ENCODE data around the gene DLX1. TPM values are rescaled to one million over a fixed set of nuclear protein-coding genes. Genes with fewer than 3 reads are reported as not detected.
A peak's percentile ranks its signal among the peaks of the same experiment; 100 is the strongest.

The DLX1 gene
- total and polyA plus RNA-seq, 2 experiments from 2014 or later: not detected

GRCh38 chr2:172088245-172089004, 3.1 kb downstream of the DLX1 start:
- TF ChIP-seq EZH2 (IDR thresholded peaks at IDR 0.05; ENCODE audit: low read depth, unreplicated experiment) (peak; percentile 94), NANOG (IDR thresholded peaks at IDR 0.05; ENCODE audit: borderline replicate concordance) (no peak), STAT1 (IDR thresholded peaks at IDR 0.05; ENCODE audit: unreplicated experiment) (no peak), EZH2phosphoT487 (IDR thresholded peaks at IDR 0.05; ENCODE audit: unreplicated experiment) (peak; percentile 86)
- Histone ChIP-seq H2AFZ (peak overlapping the region; percentile 91), H3K4me2 (peak overlapping the region; percentile 87), H3K4me1 (ENCODE audit: insufficient read depth) (peaks cover 87% of the 10 kb centered on the region), H3K36me3 (ENCODE audit: insufficient read depth) (no peaks in the 10 kb centered on the region), H4K20me1 (replicated peaks; ENCODE audit: insufficient read depth) (peaks cover 42% of the 10 kb centered on the region), H3K27me3 (ENCODE audit: insufficient read depth) (peaks cover 100% of the 10 kb centered on the region), H3K9me2 (ENCODE audit: insufficient read depth) (no peaks in the 10 kb centered on the region), H3F3A (replicated peaks; ENCODE audit: low read depth) (peaks cover 61% of the 10 kb centered on the region), H3K4me3 (peak overlapping the region; percentile 65), H3K79me2 (replicated peaks; ENCODE audit: insufficient read depth) (no peaks in the 10 kb centered on the region), H3K27ac (ENCODE audit: low read depth) (no peak overlapping the region)
- H3K27me3 Mint-ChIP-seq (ENCODE audit: insufficient read depth, low read depth, poor library complexity): peaks cover 100% of the 10 kb centered on the region
- no peaks in the 10 kb centered on the region for H3K36me3 Mint-ChIP-seq (ENCODE audit: low read depth)
- H3K4me3 Mint-ChIP-seq: peak overlapping the region; percentile 83
- peaks cover 15% of the 10 kb centered on the region for H3K9me3 Mint-ChIP-seq
- no peak overlapping the region for H3K27ac Mint-ChIP-seq
- DNase-seq (ENCODE audit: low spot score) (peak; percentile 66), ATAC-seq (no peak)
- peaks cover 60% of the 10 kb centered on the region for H3K4me1 Mint-ChIP-seq

GRCh38 chr2:172089005-172089504, 3.7 kb downstream of the DLX1 start:
- Histone ChIP-seq H3K79me2 (replicated peaks; ENCODE audit: insufficient read depth) (no peaks in the 10 kb centered on the region), H3K27me3 (ENCODE audit: insufficient read depth) (peaks cover 100% of the 10 kb centered on the region), H4K20me1 (replicated peaks; ENCODE audit: insufficient read depth) (peaks cover 41% of the 10 kb centered on the region), H3K4me2 (peak overlapping the region; percentile 87; the same call in 1 of the 2 replicates), H3F3A (replicated peaks; ENCODE audit: low read depth) (peaks cover 55% of the 10 kb centered on the region), H3K4me3 (no peak overlapping the region), H2AFZ (no peak overlapping the region), H3K36me3 (ENCODE audit: insufficient read depth) (no peaks in the 10 kb centered on the region), H3K4me1 (ENCODE audit: insufficient read depth) (peaks cover 87% of the 10 kb centered on the region), H3K9me2 (ENCODE audit: insufficient read depth) (no peaks in the 10 kb centered on the region), H3K27ac (ENCODE audit: low read depth) (no peak overlapping the region)
- H3K27me3 Mint-ChIP-seq (ENCODE audit: insufficient read depth, low read depth, poor library complexity): peaks cover 100% of the 10 kb centered on the region
- H3K4me1 Mint-ChIP-seq: peaks cover 60% of the 10 kb centered on the region
- TF ChIP-seq EZH2 (IDR thresholded peaks at IDR 0.05; ENCODE audit: low read depth, unreplicated experiment) (no peak), ZNF462 (CRISPR knock-in tag; IDR thresholded peaks at IDR 0.05) (no peak), CTCF (conservative IDR thresholded peaks at IDR 0.05; ENCODE audit: low read depth in 2 of 2) (no peak), STAT1 (IDR thresholded peaks at IDR 0.05; ENCODE audit: unreplicated experiment) (no peak), NANOG (IDR thresholded peaks at IDR 0.05; ENCODE audit: borderline replicate concordance) (no peak), ZNF331 (CRISPR knock-in tag; IDR thresholded peaks at IDR 0.05; ENCODE audit: low read depth) (no peak), JUNB (IDR thresholded peaks at IDR 0.05; ENCODE audit: unreplicated experiment) (no peak), ZNF114 (CRISPR knock-in tag; IDR thresholded peaks at IDR 0.05) (no peak)
- H3K9me3 Mint-ChIP-seq: peaks cover 12% of the 10 kb centered on the region
- ATAC-seq: no peak
- H3K4me3 Mint-ChIP-seq: no peak overlapping the region; the same call in 2 of the 3 replicates
- H3K27ac Mint-ChIP-seq: no peak overlapping the region
- H3K36me3 Mint-ChIP-seq (ENCODE audit: low read depth): peaks cover 3% of the 10 kb centered on the region; the same call in 1 of the 3 replicates
- no peak for DNase-seq (ENCODE audit: low spot score)

Measured in GM23338 (cell line).